Measurements from ENCODE around the gene SLC37A3. TPM values are rescaled to one million over a fixed set of nuclear protein-coding genes. Genes with fewer than 3 reads are reported as not detected.

SLC37A3 gene
- total and polyA plus RNA-seq, 2 experiments from 2014 or later, result 44.9 to 64.5 TPM

DNA sequence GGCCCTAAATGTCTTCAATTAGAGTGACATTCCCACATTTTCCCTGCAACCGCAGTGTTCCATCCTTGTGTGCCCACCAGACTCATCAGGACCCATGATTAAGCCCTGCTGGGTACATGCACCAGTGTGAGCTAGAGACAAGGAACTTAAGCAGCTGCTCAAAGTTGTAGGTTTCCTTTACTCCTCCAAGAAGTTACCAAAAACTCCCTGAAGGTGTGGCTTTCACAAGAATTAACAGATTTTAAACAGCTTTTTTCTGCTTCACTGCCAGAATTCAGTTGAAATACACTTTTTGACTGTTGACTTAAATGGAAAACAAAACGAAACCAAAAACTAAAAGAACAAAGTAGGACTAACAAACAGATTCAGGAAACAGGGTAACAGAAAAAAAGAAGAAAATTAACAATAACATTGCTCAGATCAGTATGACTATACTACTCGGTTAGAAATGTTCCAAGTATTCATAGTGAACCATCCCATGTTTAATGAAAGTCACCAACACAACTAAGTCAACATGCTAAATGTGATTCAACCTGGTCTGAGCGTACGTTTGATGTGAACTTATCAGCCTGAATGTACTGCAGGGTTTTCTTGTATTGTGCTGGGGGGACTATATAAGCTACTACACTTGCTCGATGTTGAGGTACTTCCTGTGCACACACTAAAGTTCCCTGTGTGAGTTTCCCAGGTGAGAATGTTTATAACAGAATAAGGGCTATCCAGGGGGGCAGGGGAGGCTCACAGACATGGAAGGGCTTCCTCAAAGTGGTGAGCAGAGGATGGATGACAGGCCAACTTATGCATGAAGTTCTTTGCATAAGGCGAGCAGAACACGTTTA lies 22.2 kb downstream of the SLC37A3 start:
- no peak overlapping the region for H2AFZ ChIP-seq

DNA sequence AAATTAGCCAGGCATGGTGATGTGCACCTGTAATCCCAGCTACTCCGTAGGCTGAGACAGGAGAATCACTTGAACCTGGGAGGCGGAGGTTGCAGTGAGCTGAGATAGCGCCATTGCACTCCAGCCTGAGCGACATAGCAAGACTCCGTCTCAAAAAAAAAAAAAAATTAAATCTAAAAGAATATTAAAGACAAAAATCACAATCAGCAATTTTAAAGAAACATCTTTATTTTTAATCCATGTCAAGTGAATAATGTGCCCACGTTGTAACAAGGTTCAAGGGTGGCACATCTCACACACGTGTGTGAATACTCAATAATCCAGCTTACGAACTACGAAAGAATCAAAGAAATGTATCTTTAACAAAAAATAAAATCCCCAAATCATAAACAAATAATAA lies 23.0 kb downstream of the SLC37A3 start:
- WGBS (ENCODE audit: low lambda C conversion rate, missing lambda C conversion rate), result 97% methylated on average over 9 of the region's 9 CpGs
- no peak overlapping the region for H3K27ac ChIP-seq
- DNase-seq (ENCODE audit: low spot score), result no peak

More for the DNA sequence above, 22.2 kb downstream of the SLC37A3 start:
- Histone ChIP-seq H3K4me3 (no peak overlapping the region), H3K36me3 (replicated peaks; ENCODE audit: insufficient read depth, low read depth) (no peaks in the 10 kb centered on the region), H3K27me3 (no peaks in the 10 kb centered on the region), H3K4me1 (ENCODE audit: insufficient read depth) (no peaks in the 10 kb centered on the region), H3K27ac (no peak overlapping the region), H3K9me2 (replicated peaks; ENCODE audit: insufficient read depth) (no peaks in the 10 kb centered on the region), H4K20me1 (ENCODE audit: insufficient read depth, poor library complexity, severe bottlenecking) (no peaks in the 10 kb centered on the region), H3K9me3 (ENCODE audit: low read depth) (no peaks in the 10 kb centered on the region), H3K4me2 (no peak overlapping the region), H3K79me2 (peaks cover 3% of the 10 kb centered on the region)
- no peak for TF ChIP-seq EZH2phosphoT487 (IDR thresholded peaks at IDR 0.05; ENCODE audit: low read depth, severe bottlenecking, unreplicated experiment)
- no peak for TF ChIP-seq EZH2 (IDR thresholded peaks at IDR 0.05; ENCODE audit: borderline replicate concordance)
- TF ChIP-seq, protein P1, sequence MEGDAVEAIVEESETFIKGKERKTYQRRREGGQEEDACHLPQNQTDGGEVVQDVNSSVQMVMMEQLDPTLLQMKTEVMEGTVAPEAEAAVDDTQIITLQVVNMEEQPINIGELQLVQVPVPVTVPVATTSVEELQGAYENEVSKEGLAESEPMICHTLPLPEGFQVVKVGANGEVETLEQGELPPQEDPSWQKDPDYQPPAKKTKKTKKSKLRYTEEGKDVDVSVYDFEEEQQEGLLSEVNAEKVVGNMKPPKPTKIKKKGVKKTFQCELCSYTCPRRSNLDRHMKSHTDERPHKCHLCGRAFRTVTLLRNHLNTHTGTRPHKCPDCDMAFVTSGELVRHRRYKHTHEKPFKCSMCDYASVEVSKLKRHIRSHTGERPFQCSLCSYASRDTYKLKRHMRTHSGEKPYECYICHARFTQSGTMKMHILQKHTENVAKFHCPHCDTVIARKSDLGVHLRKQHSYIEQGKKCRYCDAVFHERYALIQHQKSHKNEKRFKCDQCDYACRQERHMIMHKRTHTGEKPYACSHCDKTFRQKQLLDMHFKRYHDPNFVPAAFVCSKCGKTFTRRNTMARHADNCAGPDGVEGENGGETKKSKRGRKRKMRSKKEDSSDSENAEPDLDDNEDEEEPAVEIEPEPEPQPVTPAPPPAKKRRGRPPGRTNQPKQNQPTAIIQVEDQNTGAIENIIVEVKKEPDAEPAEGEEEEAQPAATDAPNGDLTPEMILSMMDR (IDR thresholded peaks at IDR 0.05; ENCODE audit: poor library complexity), result no peak
- WGBS (ENCODE audit: low lambda C conversion rate, missing lambda C conversion rate), result 91% methylated on average over 8 of the region's 8 CpGs
- DNase-seq (ENCODE audit: low spot score), result no peak

DNA sequence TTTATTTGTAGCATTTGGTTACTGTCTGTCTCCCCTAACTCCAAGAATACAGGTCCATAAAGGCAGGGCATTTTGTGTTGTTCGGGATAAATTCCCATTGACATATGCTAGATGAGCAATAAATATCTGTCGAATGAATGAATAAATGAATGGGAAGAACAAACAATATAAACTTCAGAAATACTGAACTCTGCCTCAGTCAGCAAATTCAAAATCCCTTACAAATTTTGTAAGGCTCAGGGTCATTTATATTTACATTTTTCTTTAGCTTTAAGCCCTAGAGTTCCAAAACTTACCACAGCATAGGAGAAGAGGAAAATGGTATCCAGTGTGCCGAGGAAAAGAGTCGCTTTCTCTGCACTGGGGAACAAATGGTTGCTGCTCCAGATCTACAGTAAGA lies 29.0 kb downstream of the SLC37A3 start:
- no peak for DNase-seq (ENCODE audit: low spot score)
- no peak overlapping the region for H3K4me3 ChIP-seq
- no peaks in the 10 kb centered on the region for H3K9me2 ChIP-seq (replicated peaks; ENCODE audit: insufficient read depth)
- no peak overlapping the region for H3K27ac ChIP-seq
- H3K4me2 ChIP-seq, result no peak overlapping the region
- no peaks in the 10 kb centered on the region for H3K9me3 ChIP-seq (ENCODE audit: low read depth)
- no peaks in the 10 kb centered on the region for H3K4me1 ChIP-seq (ENCODE audit: insufficient read depth)
- H3K79me2 ChIP-seq, result peaks cover 3% of the 10 kb centered on the region
- no peak overlapping the region for H2AFZ ChIP-seq
- H4K20me1 ChIP-seq (ENCODE audit: insufficient read depth, poor library complexity, severe bottlenecking), result no peaks in the 10 kb centered on the region
- 94% methylated on average over 4 of the region's 4 CpGs for whole genome bisulfite sequencing (ENCODE audit: low lambda C conversion rate, missing lambda C conversion rate)
- H3K27me3 ChIP-seq, result no peaks in the 10 kb centered on the region
- no peaks in the 10 kb centered on the region for H3K36me3 ChIP-seq (replicated peaks; ENCODE audit: insufficient read depth, low read depth)
- TF ChIP-seq EZH2phosphoT487 (IDR thresholded peaks at IDR 0.05; ENCODE audit: low read depth, severe bottlenecking, unreplicated experiment) (no peak), EZH2 (IDR thresholded peaks at IDR 0.05; ENCODE audit: borderline replicate concordance) (no peak)
- TF ChIP-seq, protein P1 (IDR thresholded peaks at IDR 0.05; ENCODE audit: poor library complexity), result no peak

More for the DNA sequence above, 23.0 kb downstream of the SLC37A3 start:
- Histone ChIP-seq H3K9me2 (replicated peaks; ENCODE audit: insufficient read depth) (no peaks in the 10 kb centered on the region), H3K4me1 (ENCODE audit: insufficient read depth) (no peaks in the 10 kb centered on the region), H3K4me2 (no peak overlapping the region), H3K4me3 (no peak overlapping the region), H3K36me3 (replicated peaks; ENCODE audit: insufficient read depth, low read depth) (no peaks in the 10 kb centered on the region), H3K79me2 (peaks cover 3% of the 10 kb centered on the region), H4K20me1 (ENCODE audit: insufficient read depth, poor library complexity, severe bottlenecking) (no peaks in the 10 kb centered on the region), H2AFZ (no peak overlapping the region), H3K27me3 (no peaks in the 10 kb centered on the region), H3K9me3 (ENCODE audit: low read depth) (no peaks in the 10 kb centered on the region)
- TF ChIP-seq, protein P1 (IDR thresholded peaks at IDR 0.05; ENCODE audit: poor library complexity), result no peak
- TF ChIP-seq EZH2phosphoT487 (IDR thresholded peaks at IDR 0.05; ENCODE audit: low read depth, severe bottlenecking, unreplicated experiment) (no peak), EZH2 (IDR thresholded peaks at IDR 0.05; ENCODE audit: borderline replicate concordance) (no peak)
